ACC112 (cell line): ENCODE results near the gene CAMK2G.

Experiments used
- H2AFZ ChIP-seq: fragments of 200-600 bp; sonication (generic); one replicate; pipeline ENCODE4 v1.6.0; 2017; ENCODE audit warnings: antibody characterized with exemption, low read length; ENCODE audit not compliant: unreplicated experiment
- H3K27ac ChIP-seq: fragments of 200-600 bp; sonication (generic); 2 replicates; pipeline ENCODE4 v1.5.1; 2014; ENCODE audit warnings: low read depth, mild to moderate bottlenecking, antibody characterized with exemption, low read length, moderate library complexity
- H3K27me3 ChIP-seq: fragments of 200-600 bp; sonication (generic); 2 replicates; pipeline ENCODE4 v1.6.1; 2014; ENCODE audit warnings: mild to moderate bottlenecking, antibody characterized with exemption, low read length, moderate library complexity, mixed read lengths; ENCODE audit not compliant: insufficient read depth
- H3K36me3 ChIP-seq: fragments of 200-600 bp; sonication (generic); 2 replicates; pipeline ENCODE4 v1.6.1; 2016; ENCODE audit warnings: mild to moderate bottlenecking, antibody characterized with exemption, low read length, moderate library complexity, mixed read lengths; ENCODE audit not compliant: insufficient read depth
- H3K4me1 ChIP-seq: fragments of 200-600 bp; sonication (generic); one replicate; pipeline ENCODE4 v1.6.1; 2016; ENCODE audit warnings: low read length, mixed read lengths; ENCODE audit not compliant: insufficient read depth, unreplicated experiment, control insufficient read depth
- H3K4me3 ChIP-seq: fragments of 200-600 bp; sonication (generic); 2 replicates; pipeline ENCODE4 v1.5.1; 2014; ENCODE audit warnings: mild to moderate bottlenecking, low read depth, low read length
- H3K79me2 ChIP-seq: fragments of 200-600 bp; sonication (generic); one replicate; pipeline ENCODE4 v1.6.0; 2016; ENCODE audit warnings: low read length; ENCODE audit not compliant: control insufficient read depth, unreplicated experiment, insufficient read depth

The CAMK2G gene

GRCh38 chr10:73765066-73765465 lies 109.3 kb downstream of the CAMK2G start:
- H3K36me3 ChIP-seq: peaks cover 47% of the 10 kb centered on the region
- peaks cover 16% of the 10 kb centered on the region for H3K4me1 ChIP-seq
- H3K79me2 ChIP-seq: peaks cover 2% of the 10 kb centered on the region
- H3K4me3 ChIP-seq: no peak overlapping the region
- no peak overlapping the region for H3K27ac ChIP-seq
- H2AFZ ChIP-seq: no peak overlapping the region
- H3K27me3 ChIP-seq: no peaks in the 10 kb centered on the region

DNA sequence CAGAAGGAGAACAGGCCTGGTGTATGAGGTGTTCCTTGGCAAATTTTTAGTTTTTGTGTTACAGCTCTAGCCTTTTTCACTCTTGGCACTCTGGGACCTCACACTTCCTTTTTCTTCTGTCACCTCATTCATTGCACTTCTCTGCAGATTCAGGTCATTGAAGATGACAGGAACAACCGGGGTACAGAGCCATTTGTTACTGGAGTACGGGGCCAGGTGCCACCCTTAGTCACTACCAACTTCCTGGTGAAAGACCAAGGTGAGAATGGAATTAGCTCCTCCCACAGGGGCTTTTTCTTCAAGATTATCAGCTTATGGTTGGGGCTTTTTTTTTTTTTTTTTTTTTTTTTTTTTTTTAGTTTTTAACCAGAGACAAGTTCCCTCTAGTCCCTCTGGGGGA lies 111.0 kb downstream of the CAMK2G start:
- Histone ChIP-seq H3K27me3 (no peaks in the 10 kb centered on the region), H3K79me2 (peaks cover 2% of the 10 kb centered on the region), H3K4me3 (no peak overlapping the region), H2AFZ (no peak overlapping the region), H3K4me1 (peaks cover 16% of the 10 kb centered on the region), H3K27ac (no peak overlapping the region), H3K36me3 (peaks cover 51% of the 10 kb centered on the region)

GRCh38 chr10:73762915-73763314 lies 111.4 kb downstream of the CAMK2G start:
- Histone ChIP-seq H3K79me2 (peaks cover 2% of the 10 kb centered on the region), H3K27ac (no peak overlapping the region), H3K36me3 (peaks cover 51% of the 10 kb centered on the region), H3K4me1 (peaks cover 16% of the 10 kb centered on the region), H3K4me3 (no peak overlapping the region), H2AFZ (no peak overlapping the region), H3K27me3 (no peaks in the 10 kb centered on the region)
